GM18502 (cell line): ENCODE results near the gene MED15.

Source experiments
- ATAC-seq: cut with Tn5 transposase; IDR thresholded peaks from one replicate; pipeline ENCODE4 v1.9.1; 2021; ENCODE audit warnings: mild to moderate bottlenecking; ENCODE audit not compliant: unreplicated experiment, poor library complexity

The MED15 gene

GRCh38 chr22:20549232-20549841 is 41.9 kb downstream of the MED15 start:
- ATAC-seq: no peak

- no peak for ATAC-seq
Measured at GRCh38 chr22:20550057-20550817, 42.8 kb downstream of the MED15 start.

GRCh38 chr22:20550851-20551744 is 43.7 kb downstream of the MED15 start:
- no peak for ATAC-seq

GRCh38 chr22:20551805-20552442 is 44.5 kb downstream of the MED15 start:
- no peak for ATAC-seq

- ATAC-seq: no peak
Measured at GRCh38 chr22:20552443-20553401, 45.3 kb downstream of the MED15 start.

GRCh38 chr22:20553947-20554741 is 46.7 kb downstream of the MED15 start:
- no peak for ATAC-seq

- ATAC-seq: no peak
Measured at GRCh38 chr22:20554824-20555223, 47.4 kb downstream of the MED15 start.

GRCh38 chr22:20558534-20558933 is 51.1 kb downstream of the MED15 start:
- no peak for ATAC-seq

GRCh38 chr22:20559174-20559760 is 51.9 kb downstream of the MED15 start:
- ATAC-seq: no peak

- no peak for ATAC-seq
Measured at GRCh38 chr22:20560716-20561115, 53.3 kb downstream of the MED15 start.

GRCh38 chr22:20561882-20562281 is 54.5 kb downstream of the MED15 start:
- ATAC-seq: no peak

- no peak for ATAC-seq
Measured at GRCh38 chr22:20562607-20563465, 55.4 kb downstream of the MED15 start.

- ATAC-seq: no peak
Measured at GRCh38 chr22:20563466-20563906, 56.1 kb downstream of the MED15 start.

GRCh38 chr22:20563941-20564371 is 56.5 kb downstream of the MED15 start:
- ATAC-seq: no peak

GRCh38 chr22:20565079-20565734 is 57.8 kb downstream of the MED15 start:
- no peak for ATAC-seq

GRCh38 chr22:20565761-20566160 is 58.4 kb downstream of the MED15 start:
- no peak for ATAC-seq
